ENCODE results near the gene VWF.

DNA sequence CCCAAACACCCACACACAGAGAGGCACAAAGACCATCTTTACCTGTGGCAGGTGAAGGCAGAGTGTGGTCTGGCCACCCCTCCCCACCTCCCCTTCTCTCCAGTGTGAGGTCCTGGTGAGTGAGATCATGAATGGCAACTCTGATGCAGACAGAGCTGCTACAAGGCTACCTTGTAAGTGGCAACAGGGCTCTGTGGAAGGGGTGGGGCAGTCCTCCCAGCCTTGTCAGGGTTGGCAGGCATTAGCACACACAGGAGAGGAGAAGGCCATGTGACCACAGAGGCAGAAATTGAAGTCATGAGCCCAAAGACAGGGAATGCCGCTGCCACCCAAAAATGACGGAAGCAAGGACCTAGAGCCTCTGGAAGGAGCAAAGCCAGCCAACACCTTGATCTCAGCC lies 30.7 kb downstream of the VWF start:
- TF ChIP-seq EZH2 (IDR thresholded peaks at IDR 0.05) (no peak), POLR2AphosphoS5 (IDR thresholded peaks at IDR 0.05; ENCODE audit: borderline replicate concordance, low read depth, low read length) (no peak), FOXP2 (optimal IDR thresholded peaks at IDR 0.05; ENCODE audit: control extremely low read depth, extremely low read length, insufficient read depth) (no peak)
